ENCODE measurements around the gene MAPKAPK2. TPM values are rescaled to one million over a fixed set of nuclear protein-coding genes. Genes with fewer than 3 reads are reported as not detected.

Gene MAPKAPK2
- total RNA-seq, 2 donors from 2014 or later: 181 to 182 TPM

DNA sequence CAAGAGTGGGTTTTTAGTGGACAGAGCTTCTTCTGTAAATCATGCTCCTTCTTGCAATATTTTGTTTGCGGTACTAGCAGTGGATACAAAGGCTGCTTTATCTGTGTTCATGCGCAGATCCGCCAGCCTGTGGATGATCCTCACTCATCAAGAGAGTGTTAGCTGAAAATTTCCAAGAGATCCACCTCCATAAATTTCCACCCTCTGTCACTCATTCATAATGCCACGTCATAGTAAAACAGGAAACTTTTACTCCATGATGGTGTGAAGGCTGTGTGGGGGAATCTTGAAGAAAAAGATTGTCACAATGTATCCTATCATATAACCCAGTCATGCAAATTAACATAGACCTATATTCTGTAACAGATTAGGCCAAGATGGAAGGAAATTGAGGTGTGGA lies 4.4 kb upstream of the MAPKAPK2 start:
- no peak for ATAC-seq
- Mint-ChIP-seq H3K4me3 (no peak overlapping the region), H3K36me3 (ENCODE audit: low read depth) (peaks cover 3% of the 10 kb centered on the region), H3K27me3 (peaks cover 11% of the 10 kb centered on the region), H3K27ac (no peak overlapping the region), H3K4me1 (peaks cover 19% of the 10 kb centered on the region)
- no peaks in the 10 kb centered on the region for H3K9me3 ChIP-seq (ENCODE audit: control insufficient read depth, low read length, poor library complexity, severe bottlenecking)
- no peak for DNase-seq

DNA sequence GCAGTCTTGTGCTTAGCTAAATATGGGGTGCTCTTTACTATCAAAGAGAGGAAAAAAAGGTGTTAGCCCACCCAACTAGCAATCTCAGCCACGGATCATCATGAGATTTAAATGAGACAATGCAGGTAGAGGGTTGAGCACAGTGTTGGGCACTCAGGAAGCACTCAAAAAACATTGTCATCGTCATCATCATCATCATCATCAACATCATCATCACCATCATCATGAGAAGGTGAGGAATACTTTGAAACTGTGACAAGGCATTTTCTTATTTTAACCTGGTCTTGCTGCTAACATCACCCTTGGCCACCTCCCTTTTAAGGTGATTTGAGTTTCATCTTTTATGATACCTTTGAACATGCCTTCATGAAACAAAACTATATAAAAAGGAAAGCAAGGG lies 3.3 kb upstream of the MAPKAPK2 start:
- Mint-ChIP-seq H3K4me1 (peaks cover 20% of the 10 kb centered on the region), H3K4me3 (no peak overlapping the region), H3K27me3 (peaks cover 6% of the 10 kb centered on the region), H3K36me3 (ENCODE audit: low read depth) (no peaks in the 10 kb centered on the region), H3K27ac (no peak overlapping the region)
- no peaks in the 10 kb centered on the region for H3K9me3 ChIP-seq (ENCODE audit: control insufficient read depth, low read length, poor library complexity, severe bottlenecking)
- ATAC-seq (no peak), DNase-seq (no peak)

DNA sequence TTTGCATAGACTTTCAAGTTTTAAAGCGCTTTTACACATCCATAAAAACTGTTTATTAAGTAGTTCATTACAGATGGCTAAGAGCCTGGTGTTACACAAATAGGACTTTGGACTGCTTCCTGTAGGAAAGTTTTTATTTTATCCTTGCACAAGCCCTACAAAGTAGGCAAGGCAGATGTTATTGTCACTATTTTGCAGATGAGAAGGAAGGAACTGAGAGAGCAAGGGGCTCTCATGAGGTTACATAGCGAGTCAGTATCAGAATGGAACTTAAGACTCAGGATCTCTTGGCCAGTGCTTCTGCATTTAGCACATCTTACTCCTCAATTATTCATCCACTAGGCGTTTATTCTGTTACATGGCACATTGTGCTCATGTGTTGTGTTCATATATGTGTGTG lies 2.6 kb upstream of the MAPKAPK2 start:
- Mint-ChIP-seq H3K27ac (no peak overlapping the region), H3K27me3 (peaks cover 6% of the 10 kb centered on the region), H3K4me3 (no peak overlapping the region), H3K36me3 (ENCODE audit: low read depth) (no peaks in the 10 kb centered on the region), H3K4me1 (peaks cover 26% of the 10 kb centered on the region)
- no peak for DNase-seq
- ATAC-seq: no peak
- no peaks in the 10 kb centered on the region for H3K9me3 ChIP-seq (ENCODE audit: control insufficient read depth, low read length, poor library complexity, severe bottlenecking)

DNA sequence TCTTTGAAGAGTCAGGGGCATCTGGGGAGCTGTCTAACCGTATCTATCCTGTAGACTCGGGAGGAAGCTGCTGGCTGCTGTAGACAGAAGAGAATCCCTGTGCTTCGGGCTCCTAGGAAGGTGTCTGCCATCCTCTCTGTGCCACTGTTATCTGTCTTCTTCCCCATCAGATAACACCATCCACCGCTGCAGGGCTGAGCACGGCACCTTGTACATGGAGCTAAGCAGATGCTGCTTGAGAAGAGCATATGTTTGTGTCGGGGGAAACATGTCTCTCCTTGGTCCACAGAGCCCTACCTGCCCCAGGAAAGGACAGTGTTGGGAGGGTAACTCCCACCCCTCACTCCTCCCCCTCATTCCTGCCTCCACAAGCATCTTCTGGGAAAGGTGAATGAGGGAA lies 1.4 kb upstream of the MAPKAPK2 start:
- Mint-ChIP-seq H3K4me3 (no peak overlapping the region), H3K27ac (no peak overlapping the region), H3K36me3 (ENCODE audit: low read depth) (no peaks in the 10 kb centered on the region), H3K4me1 (peaks cover 35% of the 10 kb centered on the region), H3K27me3 (peaks cover 6% of the 10 kb centered on the region)
- ATAC-seq (no peak), DNase-seq (no peak)
- H3K9me3 ChIP-seq (ENCODE audit: control insufficient read depth, low read length, poor library complexity, severe bottlenecking): no peaks in the 10 kb centered on the region

DNA sequence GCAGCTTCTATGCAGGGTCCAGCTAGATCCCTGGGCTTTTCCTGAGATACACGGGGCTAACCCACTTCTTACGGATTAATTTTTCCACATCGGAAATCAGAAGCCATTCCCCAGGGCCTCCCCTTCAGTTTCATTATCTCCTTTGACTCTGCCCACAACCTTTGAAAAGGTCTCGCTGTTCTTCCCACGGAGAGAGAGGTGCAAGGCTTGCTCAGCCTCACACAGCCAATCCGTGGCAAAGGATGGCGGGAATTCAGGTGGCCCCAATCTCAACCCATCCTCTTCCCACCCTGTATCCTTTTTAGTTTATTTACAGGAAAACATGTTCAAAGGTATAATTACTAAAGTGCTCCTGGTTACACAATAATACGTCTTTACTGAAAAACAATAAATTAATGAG lies 702 bp upstream of the MAPKAPK2 start:
- H3K4me1 Mint-ChIP-seq: peaks cover 36% of the 10 kb centered on the region
- peak overlapping the region; percentile 70 for H3K27ac Mint-ChIP-seq
- peak overlapping the region; percentile 85 for H3K4me3 Mint-ChIP-seq
- H3K36me3 Mint-ChIP-seq (ENCODE audit: low read depth): no peaks in the 10 kb centered on the region
- DNase-seq (no peak), ATAC-seq (no peak)
- H3K27me3 Mint-ChIP-seq: peaks cover 3% of the 10 kb centered on the region
- no peaks in the 10 kb centered on the region for H3K9me3 ChIP-seq (ENCODE audit: control insufficient read depth, low read length, poor library complexity, severe bottlenecking)

DNA sequence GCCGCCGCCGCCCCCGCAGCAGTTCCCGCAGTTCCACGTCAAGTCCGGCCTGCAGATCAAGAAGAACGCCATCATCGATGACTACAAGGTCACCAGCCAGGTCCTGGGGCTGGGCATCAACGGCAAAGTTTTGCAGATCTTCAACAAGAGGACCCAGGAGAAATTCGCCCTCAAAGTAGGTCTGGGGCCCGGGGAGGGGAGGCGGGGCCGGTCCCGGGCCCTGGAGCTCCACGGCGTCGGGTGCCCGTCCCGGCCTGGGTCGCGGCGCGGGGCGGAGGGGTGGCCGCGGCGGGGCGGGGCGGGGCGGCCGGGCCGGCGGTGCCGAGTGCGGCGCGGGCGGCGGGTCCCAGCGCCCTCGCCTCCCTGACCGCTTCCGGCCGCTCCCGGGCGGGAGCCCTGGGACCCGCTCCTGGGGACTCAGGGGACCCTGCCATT lies 646 bp downstream of the MAPKAPK2 start:
- no peaks in the 10 kb centered on the region for H3K9me3 ChIP-seq (ENCODE audit: control insufficient read depth, low read length, poor library complexity, severe bottlenecking)
- ATAC-seq: peak; percentile 42
- peaks cover 39% of the 10 kb centered on the region for H3K4me1 Mint-ChIP-seq
- peak in 2 of 3 donors; percentile 22 to 41 for DNase-seq
- no peaks in the 10 kb centered on the region for H3K36me3 Mint-ChIP-seq (ENCODE audit: low read depth)
- no peaks in the 10 kb centered on the region for H3K27me3 Mint-ChIP-seq
- H3K4me3 Mint-ChIP-seq: peak overlapping the region; percentile 98
- H3K27ac Mint-ChIP-seq: peak overlapping the region; percentile 92

DNA sequence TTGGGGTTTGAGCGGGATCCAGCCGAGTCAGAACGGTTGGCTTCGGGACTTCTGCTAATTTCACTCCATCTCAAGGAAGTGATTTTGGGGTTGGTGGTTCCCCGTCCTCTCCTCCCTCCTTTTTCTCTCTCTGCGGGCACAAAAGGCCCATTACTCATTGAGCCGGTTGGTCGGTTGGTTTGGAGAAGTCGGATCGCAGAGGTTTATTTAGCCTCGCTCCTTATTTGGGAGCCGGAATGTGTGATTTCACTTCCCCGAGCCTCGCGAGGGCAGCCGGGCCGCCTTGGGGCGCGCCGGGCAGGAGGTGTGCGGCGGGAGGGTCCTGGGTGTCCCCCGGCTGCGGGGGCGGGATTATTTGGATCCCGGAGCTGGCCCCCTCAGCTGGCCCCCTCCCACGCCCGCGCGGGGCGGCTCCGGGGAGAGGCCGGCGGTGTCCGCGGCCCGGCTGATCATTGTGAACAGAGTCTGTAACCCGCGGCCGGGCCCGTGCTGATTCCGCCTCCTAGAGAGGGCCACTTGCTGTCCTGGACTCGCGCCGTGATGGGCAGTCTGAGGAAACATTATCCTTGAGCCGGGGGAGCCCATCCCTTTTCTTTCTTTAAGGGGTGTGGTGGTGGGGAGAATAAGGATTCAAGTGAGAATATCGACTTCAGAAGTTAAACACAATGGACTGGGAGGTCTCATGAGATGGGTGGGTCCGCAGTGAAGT lies 1.2 kb downstream of the MAPKAPK2 start:
- peak overlapping the region; percentile 98 for H3K4me3 Mint-ChIP-seq
- no peaks in the 10 kb centered on the region for H3K9me3 ChIP-seq (ENCODE audit: control insufficient read depth, low read length, poor library complexity, severe bottlenecking)
- H3K27me3 Mint-ChIP-seq: no peaks in the 10 kb centered on the region
- peaks cover 43% of the 10 kb centered on the region for H3K4me1 Mint-ChIP-seq
- ATAC-seq: peak; percentile 59
- no peaks in the 10 kb centered on the region for H3K36me3 Mint-ChIP-seq (ENCODE audit: low read depth)
- DNase-seq: peak; percentile 17 to 57 (median 33)
- peak overlapping the region; percentile 92 for H3K27ac Mint-ChIP-seq

DNA sequence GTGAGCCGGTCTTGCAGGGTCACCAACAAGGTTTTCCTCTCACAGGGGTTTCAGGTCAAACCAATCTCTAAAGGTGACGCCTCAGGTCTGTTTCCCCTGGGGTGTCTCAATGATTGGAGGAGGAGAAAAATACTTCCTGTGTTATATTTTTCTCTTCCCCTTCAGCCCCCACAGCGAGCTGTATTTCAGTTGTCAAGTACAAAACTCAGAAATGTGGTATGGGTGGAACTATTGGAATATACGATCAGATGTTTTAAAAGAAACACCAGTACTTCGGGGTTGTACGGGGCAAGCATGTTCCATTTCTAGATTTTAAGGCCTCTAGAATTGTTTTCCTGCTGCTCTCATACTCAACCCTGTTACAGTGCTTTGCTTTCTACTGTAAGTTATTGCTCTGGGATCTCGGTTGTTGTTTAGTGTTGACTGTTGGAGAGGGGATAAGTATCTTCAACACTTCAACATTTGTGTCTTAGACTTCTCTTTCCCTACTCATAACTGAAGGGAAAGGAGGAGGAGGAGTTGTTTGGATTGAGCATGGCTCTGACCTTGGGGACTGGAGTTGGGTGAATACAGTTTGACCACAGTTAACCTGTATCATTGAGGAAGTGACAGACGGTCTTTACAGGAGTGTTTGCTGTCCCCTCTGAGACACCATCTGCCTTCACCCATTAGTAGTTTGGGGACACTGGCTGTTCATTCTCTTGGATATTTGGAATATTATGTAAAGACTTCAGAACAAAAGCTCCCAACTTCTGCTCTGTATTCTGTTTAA lies 2.0 kb downstream of the MAPKAPK2 start:
- H3K27ac Mint-ChIP-seq: peak overlapping the region; percentile 92
- no peak for DNase-seq
- no peaks in the 10 kb centered on the region for H3K9me3 ChIP-seq (ENCODE audit: control insufficient read depth, low read length, poor library complexity, severe bottlenecking)
- peaks cover 46% of the 10 kb centered on the region for H3K4me1 Mint-ChIP-seq
- peak overlapping the region; percentile 98 for H3K4me3 Mint-ChIP-seq
- H3K27me3 Mint-ChIP-seq: no peaks in the 10 kb centered on the region
- H3K36me3 Mint-ChIP-seq (ENCODE audit: low read depth): no peaks in the 10 kb centered on the region
- peak; percentile 35 for ATAC-seq

DNA sequence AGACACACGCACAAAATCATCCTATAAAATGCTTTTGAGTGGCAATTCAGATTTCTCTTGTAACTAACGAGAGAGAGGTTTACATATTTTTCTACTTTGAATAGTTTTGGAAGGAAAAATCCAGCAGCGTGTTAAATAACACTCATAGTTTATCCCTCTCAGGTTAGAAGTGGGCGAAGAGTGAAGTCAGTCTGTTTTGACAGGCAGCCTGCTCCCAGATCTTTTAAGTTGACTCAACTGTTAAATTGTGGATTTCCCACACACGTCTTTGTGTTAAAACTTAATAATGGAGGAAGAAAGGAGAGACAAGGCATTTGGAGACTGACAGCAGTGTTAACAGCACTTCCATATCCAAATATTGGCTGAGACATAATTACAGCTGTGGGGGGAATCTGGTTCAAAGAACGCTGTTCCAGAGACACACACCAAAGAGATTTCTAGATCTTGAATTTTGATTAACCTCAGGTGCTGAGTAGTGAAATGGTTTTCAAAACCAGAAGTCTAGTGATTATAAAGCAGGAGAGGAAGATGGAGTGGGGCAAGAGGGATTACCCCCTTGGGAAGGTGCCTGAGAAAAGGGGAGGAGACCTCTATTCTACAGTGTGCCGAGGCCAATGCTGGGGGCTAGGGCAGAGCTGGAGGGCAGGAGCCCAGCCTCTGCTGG lies 2.7 kb downstream of the MAPKAPK2 start:
- H3K4me3 Mint-ChIP-seq: peak overlapping the region; percentile 98

DNA sequence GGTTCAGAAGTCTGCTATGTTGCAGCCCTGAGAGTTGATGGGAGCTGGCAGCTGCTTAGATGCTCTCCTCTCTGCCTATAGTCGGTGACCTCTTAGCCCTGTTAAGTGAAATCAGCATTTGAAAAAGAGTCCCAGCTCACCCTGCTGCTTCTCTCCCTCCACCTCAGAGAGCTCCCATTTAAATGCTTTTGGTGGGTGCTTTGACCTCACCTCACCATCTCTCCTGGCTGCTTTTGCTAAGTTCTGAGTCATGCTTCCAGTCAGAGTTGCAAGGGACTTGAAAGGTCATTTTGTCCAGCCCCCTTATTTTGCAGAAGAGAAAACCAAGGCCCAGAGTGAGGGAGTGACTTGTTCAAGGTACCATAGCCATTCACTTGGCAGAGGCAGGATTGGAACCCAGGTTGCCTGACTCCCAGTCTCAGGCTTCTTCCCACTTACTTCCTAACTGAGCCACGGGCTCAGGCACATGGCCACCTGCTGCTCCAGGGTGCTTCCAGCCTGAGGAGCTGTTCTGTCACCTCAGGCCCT lies 3.3 kb downstream of the MAPKAPK2 start:
- no peaks in the 10 kb centered on the region for H3K9me3 ChIP-seq (ENCODE audit: control insufficient read depth, low read length, poor library complexity, severe bottlenecking)
- Mint-ChIP-seq H3K4me3 (peak overlapping the region; percentile 28), H3K4me1 (peaks cover 59% of the 10 kb centered on the region), H3K36me3 (ENCODE audit: low read depth) (no peaks in the 10 kb centered on the region), H3K27ac (peak overlapping the region; percentile 92), H3K27me3 (no peaks in the 10 kb centered on the region)
- no peak for DNase-seq
- ATAC-seq: no peak

More for the DNA sequence above, 2.7 kb downstream of the MAPKAPK2 start:
- H3K36me3 Mint-ChIP-seq (ENCODE audit: low read depth): no peaks in the 10 kb centered on the region
- no peaks in the 10 kb centered on the region for H3K27me3 Mint-ChIP-seq
- H3K27ac Mint-ChIP-seq: peak overlapping the region; percentile 92
- DNase-seq (no peak), ATAC-seq (no peak)
- H3K4me1 Mint-ChIP-seq: peaks cover 53% of the 10 kb centered on the region
- no peaks in the 10 kb centered on the region for H3K9me3 ChIP-seq (ENCODE audit: control insufficient read depth, low read length, poor library complexity, severe bottlenecking)

DNA sequence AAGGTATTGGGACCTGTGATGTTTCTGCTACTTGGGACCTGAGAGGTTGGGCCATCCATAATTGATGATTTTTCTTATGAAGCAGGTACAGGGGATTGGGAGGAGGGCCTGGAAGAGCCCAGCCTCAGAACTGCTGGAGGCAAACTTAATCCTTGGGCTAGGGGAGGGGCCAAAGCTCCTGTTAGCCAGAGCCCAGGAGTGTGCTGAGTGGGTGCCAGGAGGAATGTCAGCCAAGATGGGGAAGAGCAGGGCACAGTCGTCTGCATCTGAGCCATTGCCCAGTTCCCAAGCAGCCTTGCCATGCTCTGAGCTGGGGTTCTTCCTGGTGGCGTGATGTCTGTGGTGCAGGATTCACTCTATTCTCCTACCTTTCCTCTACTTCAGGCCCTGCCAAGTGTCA lies 5.8 kb downstream of the MAPKAPK2 start:
- peaks cover 2% of the 10 kb centered on the region for H3K36me3 Mint-ChIP-seq (ENCODE audit: low read depth)
- no peak for DNase-seq

DNA sequence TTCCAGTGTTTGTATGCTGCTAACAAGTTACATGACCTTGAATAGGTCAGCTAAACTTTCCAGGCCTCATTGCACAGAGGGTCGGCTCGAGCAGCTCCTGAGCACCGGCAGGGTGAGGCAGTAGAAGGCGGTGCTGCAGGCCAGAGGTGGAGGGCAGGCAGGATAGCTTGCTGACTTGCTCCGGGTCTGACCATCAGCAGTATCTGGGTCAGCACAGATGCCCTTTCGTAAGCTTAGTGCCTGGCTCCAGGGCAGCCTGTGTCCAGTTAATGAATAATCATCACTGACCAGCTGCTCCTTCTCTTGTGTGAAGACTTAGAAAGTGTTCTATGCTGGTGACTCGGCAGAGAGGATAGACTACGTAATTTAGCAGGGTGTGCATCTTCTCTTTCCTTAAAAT lies 6.9 kb downstream of the MAPKAPK2 start:
- Mint-ChIP-seq H3K4me3 (no peak overlapping the region), H3K27me3 (no peaks in the 10 kb centered on the region), H3K27ac (no peak overlapping the region), H3K36me3 (ENCODE audit: low read depth) (peaks cover 8% of the 10 kb centered on the region), H3K4me1 (peaks cover 81% of the 10 kb centered on the region)
- no peak for DNase-seq
- ATAC-seq: no peak
- H3K9me3 ChIP-seq (ENCODE audit: control insufficient read depth, low read length, poor library complexity, severe bottlenecking): no peaks in the 10 kb centered on the region

More for the DNA sequence above, 5.8 kb downstream of the MAPKAPK2 start:
- no peaks in the 10 kb centered on the region for H3K9me3 ChIP-seq (ENCODE audit: control insufficient read depth, low read length, poor library complexity, severe bottlenecking)
- peaks cover 76% of the 10 kb centered on the region for H3K4me1 Mint-ChIP-seq
- peak overlapping the region; percentile 83 for H3K27ac Mint-ChIP-seq
- no peak overlapping the region for H3K4me3 Mint-ChIP-seq
- ATAC-seq: no peak
- H3K27me3 Mint-ChIP-seq: no peaks in the 10 kb centered on the region

DNA sequence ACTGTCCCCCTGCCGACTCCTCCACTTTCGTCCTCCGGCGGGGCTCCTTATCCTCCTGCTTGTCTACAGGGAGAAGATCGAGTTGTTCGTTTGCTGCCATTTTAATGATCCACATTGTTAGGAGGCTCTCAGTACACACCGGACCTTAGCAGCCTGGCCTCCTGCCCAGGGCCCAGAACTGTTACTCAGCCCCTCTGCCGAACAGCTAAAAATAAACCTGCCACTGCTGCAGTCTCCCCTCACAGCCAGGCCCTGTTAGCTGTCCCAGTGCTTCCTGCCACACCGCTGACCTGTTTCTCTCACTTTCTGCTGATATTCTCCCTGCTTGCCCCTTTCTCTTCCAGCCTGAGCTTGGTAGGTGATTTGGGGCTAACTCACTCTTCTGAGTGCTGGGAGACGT lies 8.3 kb downstream of the MAPKAPK2 start:
- ATAC-seq (no peak), DNase-seq (no peak)
- peaks cover 14% of the 10 kb centered on the region for H3K36me3 Mint-ChIP-seq (ENCODE audit: low read depth)
- H3K9me3 ChIP-seq (ENCODE audit: control insufficient read depth, low read length, poor library complexity, severe bottlenecking): no peaks in the 10 kb centered on the region
- peak overlapping the region; percentile 51 for H3K27ac Mint-ChIP-seq
- no peaks in the 10 kb centered on the region for H3K27me3 Mint-ChIP-seq
- H3K4me3 Mint-ChIP-seq: peak overlapping the region; percentile 43
- peaks cover 81% of the 10 kb centered on the region for H3K4me1 Mint-ChIP-seq
